Natural killer cell treated with Interleukin-12 subunit alpha and Interleukin-12 subunit beta and Interleukin-15 and Interleukin-18, amount 100 ng/mL, for 72 hours (primary cell): ENCODE measurements around the gene SCLY. TPM values are rescaled to one million over a fixed set of nuclear protein-coding genes. Genes with fewer than 3 reads are reported as not detected.
A peak's percentile ranks its signal among the peaks of the same experiment; 100 is the strongest.

Experiments
- ATAC-seq, 2 donors: fragments of 150-1000 bp; cut with Tn5 transposase in 1 of 2; sonication (Bioruptor Pico), chemical (Tn5 transposase) in 1 of 2; 2 replicates each; pipeline ENCODE4 v1.10.0; 2021
- DNase-seq: peaks from one replicate; pipeline ENCODE4 v3.0.0; 2022; ENCODE audit warnings: low spot score
- H3K27ac Mint-ChIP-seq, 2 donors: 1 replicate in 1 of 2; 2 replicates in 1 of 2; pipeline ENCODE4 v1.8.0; 2022; ENCODE audit warnings: mixed read lengths in 2 of 2, mild to moderate bottlenecking in 1 of 2, moderate library complexity in 1 of 2
- H3K27me3 Mint-ChIP-seq, 2 donors: 1 replicate in 1 of 2; 2 replicates in 1 of 2; pipeline ENCODE4 v1.8.0; 2022; ENCODE audit warnings: mixed read lengths in 2 of 2
- H3K36me3 Mint-ChIP-seq: one replicate; pipeline ENCODE4 v1.8.0; 2022; ENCODE audit warnings: mixed read lengths
- H3K4me1 Mint-ChIP-seq, 2 donors: 1 replicate in 1 of 2; 2 replicates in 1 of 2; pipeline ENCODE4 v1.8.0; 2022; ENCODE audit warnings: low read depth in 2 of 2, mixed read lengths in 2 of 2, mild to moderate bottlenecking in 1 of 2
- H3K4me3 Mint-ChIP-seq: one replicate; pipeline ENCODE4 v1.8.0; 2022; ENCODE audit warnings: mixed read lengths
- H3K9me3 Mint-ChIP-seq: 2 replicates; pipeline ENCODE4 v1.8.0; 2022; ENCODE audit warnings: mixed read lengths
- total RNA-seq, 2 donors: library from RNA; stranded (reverse); gene quantifications; one replicate each; pipeline ENCODE4 v1.2.3, GENCODE V29; 2022

Gene SCLY
- total RNA-seq, 2 donors from 2014 or later = 46.5 to 99.5 TPM

DNA sequence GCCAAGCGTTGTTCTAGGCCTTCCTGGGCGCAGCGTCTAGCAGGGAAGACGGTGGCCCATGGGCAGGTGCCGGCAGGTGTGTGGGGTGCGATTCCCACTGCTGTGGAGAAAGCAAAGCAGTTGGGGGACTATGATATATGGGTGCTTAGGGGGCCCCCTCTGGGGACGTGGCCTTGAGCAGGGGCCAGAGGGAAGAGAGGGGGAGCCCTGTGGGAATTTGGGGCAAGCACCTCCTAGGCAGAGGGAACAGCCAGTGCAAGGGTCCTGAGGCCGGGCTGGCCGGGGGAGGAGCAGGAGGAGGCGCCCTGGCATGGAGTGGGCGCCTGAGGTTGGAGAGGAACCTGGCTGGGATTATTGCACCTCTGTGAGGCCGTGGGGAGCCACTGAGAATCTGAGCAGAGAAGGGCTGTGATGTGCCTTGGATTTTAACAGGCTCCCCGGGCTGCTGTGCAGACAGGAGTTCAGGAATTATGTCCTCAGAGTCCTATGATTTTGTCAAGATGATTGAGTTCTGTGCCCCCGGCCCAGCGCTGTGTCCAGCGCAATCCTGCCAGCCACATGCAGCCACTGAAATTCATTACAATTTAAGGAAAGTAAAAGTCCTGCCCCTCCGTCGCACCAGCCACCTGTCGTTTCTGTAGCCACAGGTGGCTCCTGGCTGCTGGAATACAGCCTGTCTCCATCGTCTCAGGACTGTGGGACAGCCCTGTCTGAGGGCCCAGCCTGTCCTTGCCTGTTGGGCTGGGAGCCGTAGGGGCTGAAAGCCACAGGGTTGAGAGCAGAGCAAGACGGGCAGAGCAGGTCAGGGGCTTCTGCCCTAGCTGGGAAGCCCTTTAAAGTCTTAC is 68.6 kb downstream of the SCLY start:
- no peak overlapping the region for H3K27ac Mint-ChIP-seq
- DNase-seq (peak; percentile 56), ATAC-seq (no peak)
- H3K36me3 Mint-ChIP-seq = no peaks in the 10 kb centered on the region
- no peaks in the 10 kb centered on the region for H3K27me3 Mint-ChIP-seq
- no peak overlapping the region for H3K4me3 Mint-ChIP-seq
- H3K9me3 Mint-ChIP-seq = no peaks in the 10 kb centered on the region
- H3K4me1 Mint-ChIP-seq = no peaks in the 10 kb centered on the region

DNA sequence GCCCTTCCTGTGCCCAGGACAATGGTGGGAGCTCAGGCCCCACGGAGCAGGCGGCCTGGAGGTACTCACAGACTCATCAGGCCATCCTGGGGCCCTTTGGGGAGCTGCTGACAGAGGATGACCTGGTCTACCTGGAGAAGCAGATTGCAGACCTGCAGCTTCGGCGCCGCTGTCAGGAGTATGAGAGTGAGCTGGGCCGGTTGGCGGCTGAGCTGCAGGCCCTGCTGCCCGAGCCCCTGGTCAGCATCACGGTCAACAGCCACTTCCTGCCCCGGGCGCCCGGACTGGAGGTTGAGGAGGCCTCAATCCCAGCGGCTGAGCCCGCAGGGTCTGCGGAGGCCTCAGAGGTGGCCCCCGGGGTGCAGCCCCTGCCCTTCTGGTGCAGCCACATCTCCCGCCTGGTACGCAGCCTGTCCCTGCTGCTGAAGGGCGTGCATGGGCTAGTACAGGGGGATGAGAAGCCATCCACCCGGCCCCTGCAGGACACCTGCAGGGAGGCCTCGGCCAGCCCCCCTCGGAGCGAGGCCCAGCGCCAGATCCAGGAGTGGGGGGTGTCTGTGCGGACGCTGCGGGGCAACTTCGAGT is 69.4 kb downstream of the SCLY start:
- no peak overlapping the region for H3K27ac Mint-ChIP-seq
- H3K27me3 Mint-ChIP-seq = no peaks in the 10 kb centered on the region
- no peak overlapping the region for H3K4me3 Mint-ChIP-seq
- ATAC-seq = peak in 1 of 2 donors; percentile 20
- no peaks in the 10 kb centered on the region for H3K9me3 Mint-ChIP-seq
- H3K4me1 Mint-ChIP-seq = no peaks in the 10 kb centered on the region
- peak; percentile 56 for DNase-seq
- no peaks in the 10 kb centered on the region for H3K36me3 Mint-ChIP-seq

DNA sequence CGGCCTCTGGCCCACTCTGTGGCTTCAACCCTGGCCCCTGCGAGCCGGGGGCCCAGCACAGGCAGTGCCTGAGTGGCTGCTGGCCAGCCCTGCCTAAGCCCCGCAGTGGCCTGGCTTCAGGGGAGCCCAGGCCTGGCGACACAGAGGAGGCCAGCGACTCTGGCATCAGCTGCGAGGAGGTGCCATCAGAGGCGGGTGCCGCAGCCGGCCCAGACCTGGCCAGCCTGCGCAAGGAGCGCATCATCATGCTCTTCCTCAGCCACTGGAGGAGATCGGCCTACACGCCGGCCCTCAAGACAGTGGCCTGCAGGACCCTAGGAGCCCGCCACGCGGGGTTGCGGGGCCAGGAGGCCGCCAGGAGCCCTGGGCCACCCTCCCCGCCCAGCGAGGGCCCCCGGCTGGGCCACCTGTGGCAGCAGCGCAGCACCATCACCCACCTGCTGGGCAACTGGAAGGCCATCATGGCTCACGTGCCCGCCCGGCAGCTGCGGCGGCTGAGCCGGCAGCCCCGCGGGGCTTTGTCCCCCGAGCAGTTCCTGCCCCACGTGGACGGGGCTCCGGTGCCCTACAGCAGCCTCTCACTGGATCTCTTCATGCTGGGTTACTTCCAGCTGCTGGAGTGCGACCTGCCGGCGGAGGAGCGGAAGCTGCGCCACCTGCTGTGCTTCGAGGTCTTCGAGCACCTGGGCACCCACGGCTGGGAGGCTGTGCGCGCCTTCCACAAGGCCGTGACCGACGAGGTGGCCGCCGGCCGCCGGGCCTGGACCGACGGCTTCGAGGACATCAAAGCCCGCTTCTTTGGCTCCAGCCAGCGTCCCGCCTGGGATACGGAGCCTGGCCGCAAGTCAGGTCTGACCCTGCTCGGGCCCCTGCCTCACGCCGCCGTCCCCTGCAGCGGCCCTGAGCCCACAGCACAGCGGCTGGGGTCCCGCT is 70.2 kb downstream of the SCLY start:
- no peak for ATAC-seq
- Mint-ChIP-seq H3K9me3 (no peaks in the 10 kb centered on the region), H3K4me3 (no peak overlapping the region), H3K36me3 (no peaks in the 10 kb centered on the region), H3K27me3 (no peaks in the 10 kb centered on the region), H3K27ac (no peak overlapping the region), H3K4me1 (no peaks in the 10 kb centered on the region)
- DNase-seq = peak; percentile 59

DNA sequence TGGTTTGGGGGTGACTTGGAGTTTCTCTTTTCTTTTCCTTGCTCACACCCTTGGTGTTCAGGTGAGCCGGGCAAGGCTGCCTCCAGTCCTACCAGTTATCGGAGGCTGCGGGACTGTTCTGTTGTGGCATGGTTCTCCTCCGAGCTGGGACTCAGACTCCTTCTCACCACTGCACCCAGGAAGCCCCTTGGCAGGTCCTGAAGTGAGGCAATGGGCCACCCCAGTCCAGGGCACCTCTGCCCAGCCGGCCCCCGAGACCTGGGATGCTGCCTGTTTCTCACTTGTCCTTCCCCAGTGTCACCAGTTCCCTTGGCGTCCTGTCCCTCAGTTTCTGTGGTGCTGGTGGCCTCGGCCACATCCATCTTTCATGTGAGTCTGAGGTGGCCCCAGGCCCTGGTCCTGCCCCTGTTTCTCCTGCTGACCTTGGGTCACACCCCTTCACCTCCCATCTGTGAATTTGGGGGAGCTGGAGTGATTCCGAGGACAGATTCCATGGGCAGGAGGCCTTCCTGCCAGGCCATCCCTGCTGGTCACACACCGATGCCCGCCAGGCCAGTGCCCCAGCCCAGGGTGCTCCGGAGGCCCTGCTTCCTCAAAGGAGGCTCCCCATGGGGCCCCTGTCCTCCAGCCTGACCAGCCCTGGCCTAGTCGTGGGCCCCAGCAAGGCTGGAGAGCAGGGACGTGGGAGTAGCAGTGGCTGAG is 71.1 kb downstream of the SCLY start:
- DNase-seq = peak; percentile 54
- Mint-ChIP-seq H3K36me3 (no peaks in the 10 kb centered on the region), H3K4me3 (no peak overlapping the region), H3K27me3 (no peaks in the 10 kb centered on the region), H3K4me1 (no peaks in the 10 kb centered on the region), H3K9me3 (no peaks in the 10 kb centered on the region), H3K27ac (no peak overlapping the region)
- ATAC-seq = no peak

DNA sequence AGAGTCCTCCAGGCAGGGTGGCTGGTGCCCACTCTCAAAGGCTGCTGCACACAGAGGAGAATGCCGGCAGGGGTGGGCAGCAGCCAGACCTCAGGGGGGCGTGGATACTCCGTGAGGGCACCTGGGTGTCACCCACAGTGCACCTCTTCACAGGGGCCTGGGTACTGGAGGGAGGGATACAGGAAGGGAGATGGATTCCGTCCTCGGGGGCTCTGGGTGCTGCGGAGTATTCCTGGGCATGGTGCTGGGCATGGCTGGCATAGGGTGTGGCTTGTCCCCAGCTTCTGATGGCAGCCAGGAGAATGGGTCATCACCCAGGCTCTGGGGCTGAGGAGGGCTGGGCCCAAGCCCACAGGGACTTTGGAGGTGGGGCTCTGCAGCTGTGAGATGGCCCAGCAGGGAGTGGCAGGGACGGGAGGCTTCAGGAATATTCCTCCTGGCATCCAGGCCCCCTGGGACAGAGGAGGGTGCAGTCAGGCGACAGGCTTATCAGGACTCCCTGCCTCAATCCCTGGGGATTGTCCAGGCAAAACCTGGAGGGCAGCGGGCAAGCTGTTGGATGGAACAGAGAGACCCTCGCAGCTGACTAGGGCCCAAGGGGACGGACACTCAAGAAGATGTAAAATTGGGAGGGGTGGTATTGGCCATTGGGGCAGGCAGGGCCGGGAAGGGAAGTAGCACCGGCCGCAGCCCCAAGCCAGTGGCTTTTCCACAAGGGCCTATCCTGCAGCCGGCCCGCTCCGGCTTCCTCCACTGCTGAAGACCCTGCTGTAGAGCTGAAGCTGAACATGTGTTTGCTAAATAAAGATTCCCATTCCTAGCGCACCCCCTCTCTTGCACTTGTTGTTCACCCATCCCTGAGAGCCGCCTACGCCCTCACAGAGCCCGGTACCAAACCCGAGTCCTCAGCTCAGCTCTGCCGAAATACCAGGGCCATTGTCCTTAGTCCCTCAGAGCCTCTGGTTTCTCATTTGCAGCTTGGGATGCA is 72.0 kb downstream of the SCLY start:
- Mint-ChIP-seq H3K27me3 (no peaks in the 10 kb centered on the region), H3K36me3 (no peaks in the 10 kb centered on the region), H3K27ac (no peak overlapping the region), H3K4me3 (no peak overlapping the region), H3K9me3 (no peaks in the 10 kb centered on the region), H3K4me1 (no peaks in the 10 kb centered on the region)
- DNase-seq (peak; percentile 48), ATAC-seq (no peak)

DNA sequence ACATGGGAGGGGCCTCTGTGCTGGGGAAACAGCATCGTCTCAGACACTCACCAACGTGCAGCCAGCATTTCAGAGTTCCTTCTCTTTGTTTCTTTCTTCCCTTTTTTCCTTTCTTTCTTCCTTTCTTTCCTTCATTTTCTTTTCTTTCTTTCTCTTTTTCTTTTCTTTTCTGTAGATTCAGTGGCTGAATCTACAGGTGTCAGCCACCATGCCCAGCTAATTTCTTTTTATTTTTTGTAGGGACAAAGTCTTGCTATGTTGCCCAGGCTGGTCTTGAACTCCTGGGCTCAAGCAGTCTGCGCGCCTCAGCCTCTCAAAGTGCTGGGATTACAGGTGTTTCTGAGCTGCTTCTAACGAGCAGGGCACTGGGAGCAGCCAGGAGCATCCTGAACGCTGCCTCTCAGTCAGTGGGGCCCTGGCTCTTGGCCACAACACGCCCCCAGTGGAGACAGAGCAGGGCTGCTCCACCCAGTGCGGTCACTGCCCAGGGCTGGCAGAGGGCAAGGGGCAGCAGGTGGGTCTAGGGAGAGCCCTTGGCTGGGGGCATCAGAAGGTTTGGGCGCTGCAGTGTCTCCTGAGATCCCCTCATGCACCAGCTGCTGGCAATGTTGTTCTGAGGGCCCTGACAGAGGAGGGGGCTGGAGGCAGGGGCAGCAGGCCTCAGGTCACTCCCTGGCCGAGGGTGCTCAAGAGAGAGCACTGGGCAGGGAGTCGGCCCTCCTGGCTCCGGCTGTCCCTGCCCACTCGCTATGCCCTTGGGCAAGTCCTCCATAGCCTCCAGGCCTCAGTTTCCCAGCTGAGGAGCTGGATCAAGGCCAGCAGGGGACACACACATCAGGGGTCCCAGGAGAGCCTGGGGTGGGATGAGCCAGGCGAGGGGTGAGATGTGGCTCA is 72.9 kb downstream of the SCLY start:
- Mint-ChIP-seq H3K4me1 (no peaks in the 10 kb centered on the region), H3K27ac (no peak overlapping the region), H3K27me3 (no peaks in the 10 kb centered on the region), H3K4me3 (no peak overlapping the region), H3K36me3 (no peaks in the 10 kb centered on the region), H3K9me3 (no peaks in the 10 kb centered on the region)
- ATAC-seq (no peak), DNase-seq (peak; percentile 52)

DNA sequence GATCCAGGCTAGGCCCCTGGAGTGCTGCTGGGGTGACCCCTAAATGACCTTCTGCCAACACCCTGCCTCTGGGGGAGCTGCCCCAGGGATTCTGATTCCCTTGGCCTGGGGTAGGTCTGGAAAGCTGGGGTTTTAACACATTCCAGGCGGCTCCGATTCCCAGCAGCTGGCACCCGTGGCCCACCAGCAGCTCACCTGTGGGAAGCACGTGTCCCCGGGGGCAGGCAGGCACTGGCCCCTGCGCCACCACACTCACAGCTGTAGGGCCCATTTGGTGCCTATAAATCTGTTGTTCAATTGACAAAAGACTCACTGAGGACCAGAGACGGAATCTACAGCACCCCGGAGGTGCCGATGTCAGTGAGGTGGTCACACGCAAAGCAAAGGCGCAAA is 73.6 kb downstream of the SCLY start:
- H3K36me3 Mint-ChIP-seq = no peaks in the 10 kb centered on the region
- no peak overlapping the region for H3K4me3 Mint-ChIP-seq
- no peaks in the 10 kb centered on the region for H3K9me3 Mint-ChIP-seq
- no peak for DNase-seq
- no peak overlapping the region for H3K27ac Mint-ChIP-seq
- ATAC-seq = no peak
- no peaks in the 10 kb centered on the region for H3K27me3 Mint-ChIP-seq
- H3K4me1 Mint-ChIP-seq = no peaks in the 10 kb centered on the region

DNA sequence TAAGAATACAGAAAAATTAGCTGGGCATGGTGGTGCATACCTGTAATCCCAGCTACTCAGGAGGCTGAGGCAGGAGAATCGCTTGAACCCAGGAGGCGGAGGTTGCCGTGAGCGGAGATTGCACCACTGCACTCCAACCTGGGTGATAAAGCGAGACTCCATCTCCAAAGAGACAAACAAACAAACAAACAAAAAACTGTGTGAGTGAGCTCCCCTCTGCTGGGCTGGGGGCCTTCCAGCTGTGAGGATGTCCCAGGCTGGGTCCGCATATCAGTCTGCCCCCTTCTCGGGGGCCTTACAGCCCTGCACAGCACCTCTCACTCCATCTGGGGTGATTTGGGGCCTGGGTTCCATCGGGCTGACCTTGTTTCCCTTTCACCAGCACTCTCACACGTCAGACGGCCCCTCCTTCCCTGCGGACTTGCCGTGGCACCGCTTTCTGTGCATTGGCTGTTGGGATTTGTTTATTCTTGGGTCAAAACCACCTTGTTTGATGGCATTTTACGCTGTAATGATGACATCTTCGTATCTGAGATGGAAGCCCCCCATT is 74.9 kb downstream of the SCLY start:
- Mint-ChIP-seq H3K4me3 (no peak overlapping the region), H3K4me1 (peaks cover 0 to 2% of the 10 kb centered on the region in 2 donors), H3K9me3 (no peaks in the 10 kb centered on the region), H3K27me3 (no peaks in the 10 kb centered on the region), H3K27ac (peak overlapping the region in 1 of 2 donors; percentile 33), H3K36me3 (no peaks in the 10 kb centered on the region)
- ATAC-seq (no peak), DNase-seq (peak; percentile 54)

DNA sequence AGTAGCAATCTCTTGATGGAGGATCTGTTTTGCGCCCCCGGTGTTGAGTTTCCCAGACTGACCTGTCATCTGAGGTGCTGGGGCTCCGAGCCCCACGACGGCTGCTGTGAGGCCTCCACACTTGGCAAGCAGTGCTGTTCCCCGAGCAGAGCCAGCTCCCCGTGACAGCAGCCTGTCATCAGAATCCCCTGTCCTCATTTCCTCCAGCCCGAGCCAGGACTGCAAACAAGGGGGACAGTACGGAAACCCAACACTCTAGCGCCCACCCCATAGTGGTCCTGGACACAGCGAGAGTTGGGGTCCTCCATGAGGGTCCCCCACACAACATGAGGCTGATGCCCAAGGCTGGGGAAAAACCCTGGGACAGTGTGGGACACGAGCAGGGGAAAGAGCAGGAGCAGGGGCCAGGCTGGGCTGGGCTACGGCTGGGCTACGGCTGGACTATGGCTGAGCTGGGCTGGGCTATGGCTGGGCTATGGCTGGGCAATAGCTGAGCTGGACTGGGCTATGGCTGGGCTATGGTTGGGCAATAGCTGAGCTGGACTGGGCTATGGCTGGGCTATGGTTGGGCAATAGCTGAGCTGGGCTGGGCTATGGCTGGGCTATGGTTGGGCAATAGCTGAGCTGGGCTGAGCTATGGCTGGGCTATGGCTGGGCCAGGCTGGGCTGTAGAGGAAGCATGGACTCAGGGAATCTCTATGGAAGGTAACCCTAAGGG is 76.2 kb downstream of the SCLY start:
- no peak overlapping the region for H3K4me3 Mint-ChIP-seq
- peaks cover 0 to 10% of the 10 kb centered on the region in 2 donors for H3K4me1 Mint-ChIP-seq
- no peaks in the 10 kb centered on the region for H3K36me3 Mint-ChIP-seq

DNA sequence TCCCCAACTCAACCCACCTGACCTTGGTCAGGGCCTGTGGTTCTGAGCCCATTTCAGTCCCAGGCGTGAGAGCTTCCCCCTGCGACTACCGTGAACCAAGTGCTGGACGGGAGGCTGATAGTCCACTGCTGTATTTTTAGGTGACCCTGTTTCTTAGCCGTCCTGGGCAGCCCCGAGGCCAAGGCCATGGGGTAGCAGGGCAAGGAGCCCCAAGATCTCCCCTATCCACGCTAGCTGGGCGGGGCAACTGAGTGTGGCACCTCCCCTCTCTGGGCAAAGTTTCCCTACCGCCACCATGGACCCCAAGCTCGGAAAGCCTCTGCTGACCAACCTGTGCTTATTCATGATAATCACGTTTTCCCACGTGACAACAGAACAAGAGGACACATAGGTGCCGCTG is 77.1 kb downstream of the SCLY start:
- Mint-ChIP-seq H3K4me1 (peaks cover 0 to 10% of the 10 kb centered on the region in 2 donors), H3K27me3 (no peaks in the 10 kb centered on the region), H3K36me3 (no peaks in the 10 kb centered on the region), H3K4me3 (no peak overlapping the region), H3K27ac (no peak overlapping the region), H3K9me3 (no peaks in the 10 kb centered on the region)
- DNase-seq (no peak), ATAC-seq (no peak)

More for the DNA sequence above, 76.2 kb downstream of the SCLY start:
- DNase-seq (peak; percentile 52), ATAC-seq (peak in 1 of 2 donors; percentile 63)
- Mint-ChIP-seq H3K27me3 (no peaks in the 10 kb centered on the region), H3K27ac (no peak overlapping the region), H3K9me3 (no peaks in the 10 kb centered on the region)
